ENCODE results near the gene SYS1. TPM values are rescaled to one million over a fixed set of nuclear protein-coding genes. Genes with fewer than 3 reads are reported as not detected.

Gene SYS1
- total and polyA plus RNA-seq, 2 of the 8 experiments (the other 6 are each of a cell fraction or from before 2014, with no cell fraction given): 19.6 to 50.8 TPM

GRCh38 chr20:45410887-45411286 lies 47.9 kb downstream of the SYS1 start:
- Histone ChIP-seq H3K27me3 (replicated peaks in 1 of 4; ENCODE audit: control insufficient read depth in 3 of 4, extremely low read depth in 1 of 4, insufficient read depth in 3 of 4, low read length in 3 of 4) (peaks cover 0 to 4% (median 2%) of the 10 kb centered on the region in 4 experiments; a peak in 4 of 7 replicates), H3K9me3 (ENCODE audit: insufficient read depth in 2 of 2, low read depth in 1 of 2, low read length in 1 of 2) (no peaks in the 10 kb centered on the region), H3K4me2 (ENCODE audit: insufficient read depth in 1 of 2, low read depth in 2 of 2, low read length in 2 of 2) (no peak overlapping the region), H3K79me1 (ENCODE audit: low read depth, low read length) (no peaks in the 10 kb centered on the region), H3K56ac (replicated peaks; ENCODE audit: insufficient read length, low read depth, low read length) (no peak overlapping the region), H2BK20ac (ENCODE audit: low read length) (no peak overlapping the region), H3K27ac (ENCODE audit: low read depth, low read length) (no peak overlapping the region), H2BK120ac (replicated peaks; ENCODE audit: low read depth, low read length) (no peak overlapping the region), H2AK5ac (ENCODE audit: low read depth, low read length) (no peak overlapping the region), H3K36me3 (ENCODE audit: control insufficient read depth in 2 of 4, insufficient read depth in 4 of 4, low read length in 3 of 4) (peaks cover 5 to 15% (median 13%) of the 10 kb centered on the region in 4 experiments), H3K9ac (replicated peaks in 1 of 4; ENCODE audit: extremely low read depth in 1 of 4, low read depth in 3 of 4, low read length in 3 of 4) (no peak overlapping the region), H3K14ac (ENCODE audit: insufficient read length) (no peak overlapping the region), H4K8ac (ENCODE audit: extremely low read depth, insufficient read depth, low read length) (no peak overlapping the region), H4K5ac (ENCODE audit: insufficient read length, low read depth, low read length) (no peak overlapping the region), H3K23me2 (ENCODE audit: low read depth, low read length) (peaks cover 18% of the 10 kb centered on the region), H2AFZ (ENCODE audit: low read length) (no peak overlapping the region), H4K20me1 (replicated peaks in 1 of 2; ENCODE audit: control insufficient read depth in 1 of 2, insufficient read depth in 2 of 2, low read length in 2 of 2) (peaks cover 4 to 5% of the 10 kb centered on the region in 2 experiments), H3K23ac (ENCODE audit: insufficient read length) (no peak overlapping the region), H3K79me2 (ENCODE audit: control insufficient read depth in 1 of 2, insufficient read depth in 2 of 2, low read length in 2 of 2) (peaks cover 0 to 9% of the 10 kb centered on the region in 2 experiments; a peak in 1 of 4 replicates), H2BK15ac (ENCODE audit: low read length) (no peak overlapping the region), H3K4me1 (replicated peaks in 1 of 4; ENCODE audit: control insufficient read depth in 3 of 4, insufficient read depth in 4 of 4, low read length in 3 of 4) (peaks cover 0 to 11% (median 3%) of the 10 kb centered on the region in 4 experiments; a peak in 5 of 7 replicates), H2BK5ac (ENCODE audit: low read depth, low read length) (no peak overlapping the region), H2BK12ac (ENCODE audit: low read depth, low read length) (no peak overlapping the region), H3K4ac (replicated peaks; ENCODE audit: insufficient read length, low read depth, low read length) (no peak overlapping the region), H4K91ac (replicated peaks; ENCODE audit: insufficient read length, low read length) (no peak overlapping the region), H3K18ac (ENCODE audit: extremely low read depth, low read length) (no peak overlapping the region), H3K4me3 (ENCODE audit: extremely low read depth in 1 of 4, insufficient read depth in 2 of 4, low read depth in 3 of 4, low read length in 4 of 4) (no peak overlapping the region)
- DNase-seq (ENCODE audit: low read depth in 1 of 2, low spot score in 2 of 2) (no peak), FAIRE-seq (no peak)
- ChIA-PET POLR2A (ENCODE audit: partially characterized antibody) (interaction anchor here (1.1 to 1.7 kb wide), 5 partner anchors 11 to 60 kb away, joined by 3 to 5 read pairs (median 3); partner anchors contain the start of gene SYS1), CTCF (ENCODE audit: partially characterized antibody) (interaction anchor here (1.1 to 12.6 kb wide), 7 partner anchors 26 to 99 kb away, joined by 3 to 127 read pairs (median 4); partner anchors contain the start of genes SYS1 and TP53TG5)
- 91% methylated on average over 8 of the region's 8 CpGs; no CpG with 5 or more reads in 1 of the 2 experiments for WGBS, 2 experiments (ENCODE audit: extremely low coverage in 1 of 2, insufficient coverage in 1 of 2, insufficient read length in 1 of 2, insufficient replicate concordance in 2 of 2, low coverage in 1 of 2, low lambda C conversion rate in 2 of 2, missing lambda C conversion rate in 1 of 2)
- TF ChIP-seq KDM4A (IDR thresholded peaks at IDR 0.05; ENCODE audit: low read depth, low read length, severe bottlenecking) (no peak), NRF1 (IDR thresholded peaks at IDR 0.05; ENCODE audit: low read depth, low read length) (no peak), TAF1 (IDR thresholded peaks at IDR 0.05; ENCODE audit: low read depth, low read length) (no peak), RFX5 (IDR thresholded peaks at IDR 0.05; ENCODE audit: borderline replicate concordance, low read depth, low read length) (no peak), RAD21 (IDR thresholded peaks at IDR 0.05 in 1 of 2, conservative IDR thresholded peaks at IDR 0.05 in 1 of 2; ENCODE audit: low read depth in 2 of 2, low read length in 2 of 2) (no peak), BCL11A (IDR thresholded peaks at IDR 0.05; ENCODE audit: low read depth in 2 of 2, low read length in 2 of 2) (no peak), SP2 (IDR thresholded peaks at IDR 0.05; ENCODE audit: low read length) (no peak), EGR1 (IDR thresholded peaks at IDR 0.05; ENCODE audit: borderline replicate concordance, low read depth, low read length) (no peak), ATF2 (IDR thresholded peaks at IDR 0.05; ENCODE audit: low read length) (no peak), BACH1 (IDR thresholded peaks at IDR 0.05; ENCODE audit: low read length) (no peak), SUZ12 (IDR thresholded peaks at IDR 0.05; ENCODE audit: low read length) (no peak), SAP30 (IDR thresholded peaks at IDR 0.05; ENCODE audit: insufficient read depth, insufficient replicate concordance, low read length) (no peak)

Data from H1 (cell line).